A549 (cell line): ENCODE results near the gene RSRC1. TPM values are rescaled to one million over a fixed set of nuclear protein-coding genes. Genes with fewer than 3 reads are reported as not detected.

ENCODE experiments used
- ATAC-seq, 2 experiments: fragments of 200-7000 bp in 1 of 2; fragments of >200 bp in 1 of 2; cut with Nextera tagmentation in 1 of 2; cut with Tn5 transposase in 1 of 2; 3 replicates each; pipeline versions ENCODE4 v1.8.0 to v1.9.1; 2018 to 2020; ENCODE audit warnings: mild to moderate bottlenecking in 1 of 2, moderate library complexity in 1 of 2
- CTCF ChIA-PET: fragments of 300-600 bp; sonication (Branson Sonifier 250); formaldehyde crosslinking; extraction: SDS; loops from one replicate; lab custom pipeline; 2021; ENCODE audit warnings: antibody characterized with exemption, inconsistent platforms; lab: Yijun Ruan, JAX
- POLR2A ChIA-PET: fragments of 350-600 bp; formaldehyde crosslinking; extraction: SDS; loops from one replicate; lab custom pipeline; 2021; ENCODE audit warnings: antibody characterized with exemption, inconsistent platforms; lab: Yijun Ruan, JAX
- DNase-seq, 2 experiments: peaks; one replicate each; pipeline versions ENCODE4 v3.0.0 to v3.0.0-alpha.2; 2011 to 2016; ENCODE audit warnings: low read depth in 1 of 2, low spot score in 1 of 2
- FAIRE-seq: peaks from 2 replicates; lab custom pipeline; 2011; peaks lifted over from hg19 to GRCh38; lab: Jason Lieb, UNC
- H3K27ac ChIP-seq, 2 experiments: fragments of >200 bp; sonication (Bioruptor Twin); formaldehyde crosslinking; 3 replicates each; pipeline ENCODE4 v1.5.1; 2016 to 2017
- H3K4me1 ChIP-seq: fragments of >200 bp; sonication (Bioruptor Twin); formaldehyde crosslinking; 3 replicates; pipeline ENCODE4 v1.6.1; 2016
- H3K4me2 ChIP-seq: fragments of >200 bp; sonication (Bioruptor Twin); formaldehyde crosslinking; 3 replicates; pipeline ENCODE4 v1.6.1; 2016
- H3K4me3 ChIP-seq: fragments of >200 bp; sonication (Bioruptor Twin); formaldehyde crosslinking; 3 replicates; pipeline ENCODE4 v1.5.1; 2016
- H3K9me3 ChIP-seq: fragments of >200 bp; sonication (Bioruptor Twin); formaldehyde crosslinking; 3 replicates; pipeline ENCODE4 v1.6.1; 2016
- CBX2 ChIP-seq: fragments of 200-600 bp; sonication (generic); IDR thresholded peaks from 2 replicates; pipeline ENCODE4 v1.6.1; 2016; ENCODE audit warnings: low read depth, mild to moderate bottlenecking, borderline replicate concordance
- CBX8 ChIP-seq: fragments of 200-600 bp; sonication (generic); IDR thresholded peaks from 2 replicates; pipeline ENCODE4 v1.6.1; 2016
- CHD4 ChIP-seq: fragments of 200-600 bp; sonication (generic); IDR thresholded peaks from 2 replicates; pipeline ENCODE4 v1.6.1; 2016; ENCODE audit warnings: antibody characterized with exemption, mild to moderate bottlenecking, borderline replicate concordance
- CTCF ChIP-seq: fragments of >200 bp; sonication (Bioruptor Twin); formaldehyde crosslinking; IDR thresholded peaks from 3 replicates; pipeline ENCODE4 v1.5.1; 2016
- ESRRA ChIP-seq: fragments of 150-350 bp; IDR thresholded peaks from 2 replicates; pipeline ENCODE4 v1.6.1; 2014; ENCODE audit warnings: mild to moderate bottlenecking, low read length, borderline replicate concordance
- FOSL2 ChIP-seq, 2 experiments: fragments of 450-650 bp in 1 of 2; fragments of >200 bp in 1 of 2; sonication (Bioruptor Twin) in 1 of 2; formaldehyde crosslinking; IDR thresholded peaks; 2 replicates each; pipeline versions ENCODE4 v1.5.0 to v1.6.1; 2016 to 2020; ENCODE audit warnings: mild to moderate bottlenecking in 1 of 2, moderate library complexity in 1 of 2
- GATA3 ChIP-seq: IDR thresholded peaks from 2 replicates; pipeline ENCODE4 v1.6.1; 2012; ENCODE audit warnings: borderline replicate concordance
- HES2 ChIP-seq: fragments of >200 bp; sonication (Bioruptor Twin); formaldehyde crosslinking; IDR thresholded peaks from 2 replicates; pipeline ENCODE4 v1.6.1; 2016
- HEYL ChIP-seq: fragments of 250-450 bp; sonication (Bioruptor Pico); IDR thresholded peaks from 2 replicates; pipeline ENCODE4 v1.8.0; 2021; ENCODE audit warnings: mild to moderate bottlenecking, moderate library complexity
- HMGXB4 ChIP-seq: fragments of 250-450 bp; sonication (Bioruptor Pico); IDR thresholded peaks from 2 replicates; pipeline ENCODE4 v1.5.0; 2021; ENCODE audit warnings: mild to moderate bottlenecking, moderate library complexity, borderline replicate concordance
- HOXA7 ChIP-seq: fragments of 250-450 bp; sonication (Bioruptor Pico); IDR thresholded peaks from 2 replicates; pipeline ENCODE4 v1.5.0; 2020; ENCODE audit warnings: mild to moderate bottlenecking, moderate library complexity
- HOXB5 ChIP-seq: fragments of 250-450 bp; sonication (Bioruptor Pico); IDR thresholded peaks from 2 replicates; pipeline ENCODE4 v1.5.0; 2020; ENCODE audit warnings: mild to moderate bottlenecking, moderate library complexity
- JUN ChIP-seq, 2 experiments: fragments of >200 bp; sonication (Bioruptor Twin); formaldehyde crosslinking; IDR thresholded peaks; 2 replicates in 1 of 2; 3 replicates in 1 of 2; pipeline ENCODE4 v1.6.1; 2016 to 2017
- KDM1A ChIP-seq: fragments of 200-600 bp; sonication (generic); IDR thresholded peaks from 2 replicates; pipeline ENCODE4 v1.6.1; 2016; ENCODE audit warnings: low read depth, mild to moderate bottlenecking
- MYC ChIP-seq: IDR thresholded peaks from 2 replicates; pipeline ENCODE4 v1.6.1; 2012; ENCODE audit warnings: mild to moderate bottlenecking, inconsistent platforms, low read length, improper control_type of control experiment, borderline replicate concordance
- RARB ChIP-seq: fragments of 250-450 bp; sonication (Bioruptor Pico); IDR thresholded peaks from 2 replicates; pipeline ENCODE4 v1.8.0; 2021; ENCODE audit warnings: mild to moderate bottlenecking, moderate library complexity
- REST ChIP-seq: fragments of 200-600 bp; sonication (generic); IDR thresholded peaks from 2 replicates; pipeline ENCODE4 v1.6.1; 2016; ENCODE audit warnings: antibody characterized with exemption, mild to moderate bottlenecking, moderate library complexity
- SMC3 ChIP-seq: fragments of >200 bp; sonication (Bioruptor Twin); formaldehyde crosslinking; IDR thresholded peaks from 3 replicates; pipeline ENCODE4 v1.6.1; 2018; ENCODE audit warnings: inconsistent platforms
- TP53 ChIP-seq: fragments of 250-450 bp; sonication (Bioruptor Pico); IDR thresholded peaks from 2 replicates; pipeline ENCODE4 v1.5.0; 2021; ENCODE audit warnings: mild to moderate bottlenecking, moderate library complexity
- ZC3H11A ChIP-seq: fragments of 450-650 bp; IDR thresholded peaks from 2 replicates; pipeline ENCODE4 v1.6.1; 2014; ENCODE audit warnings: antibody characterized with exemption, mild to moderate bottlenecking
- ZNF302 ChIP-seq: fragments of 250-450 bp; sonication (Bioruptor Pico); IDR thresholded peaks from 2 replicates; pipeline ENCODE4 v1.9.0; 2021; ENCODE audit warnings: inconsistent platforms, mild to moderate bottlenecking, moderate library complexity
- ZSCAN20 ChIP-seq: fragments of 250-450 bp; sonication (Bioruptor Pico); IDR thresholded peaks from 2 replicates; pipeline ENCODE4 v1.8.0; 2022; ENCODE audit warnings: mild to moderate bottlenecking, moderate library complexity
- WGBS: methylation state at CpG from one replicate; pipeline ENCODE4 v1.1.6; 2017; ENCODE audit errors: missing lambda C conversion rate; 5-methylcytosine and 5-hydroxymethylcytosine counted together
- polyA plus RNA-seq, 4 experiments: library from polyadenylated mRNA; depleted of rRNA in 3 of 4; stranded (reverse); fragments of >200 nt; fragmentation: RNase III in 1 of 4; extraction: RNeasy Plus Mini Kit Qiagen cat#74134 plus additional on column Dnase treatment in 1 of 4; gene quantifications; 2 replicates in 3 of 4; 3 replicates in 1 of 4; pipeline ENCODE4 v1.2.3, GENCODE V29; 2011 to 2017

The RSRC1 gene
- polyA plus RNA-seq, 2 of the 4 experiments (the other 2 are of a cell fraction) = 17.5 to 52.2 TPM

- no peaks in the 10 kb centered on the region for H3K4me1 ChIP-seq
- no peak for TF ChIP-seq TP53 (CRISPR knock-in tag)
- TF ChIP-seq MYC = no peak
- no peak for TF ChIP-seq JUN (IDR thresholded peaks at IDR 0.05)
- TF ChIP-seq CBX8 = no peak
- no peak for TF ChIP-seq HOXA7
- no peak for TF ChIP-seq ZNF302 (CRISPR knock-in tag)
- no peak for TF ChIP-seq KDM1A
- no peak for TF ChIP-seq HEYL
- TF ChIP-seq, all 56 proteins: peak for 0
- ATAC-seq (no peak), DNase-seq (no peak), FAIRE-seq (no peak)
- no peak overlapping the region for H3K27ac ChIP-seq
- peaks cover 39% of the 10 kb centered on the region for H3K9me3 ChIP-seq
- H3K4me2 ChIP-seq = no peak overlapping the region
- ChIA-PET CTCF (no interaction called here), POLR2A (no interaction called here)
- no peak overlapping the region for H3K4me3 ChIP-seq
These were observed 155.0 kb downstream of the RSRC1 start for GRCh38 chr3:158264894-158265293.

GRCh38 chr3:158267015-158267414, 157.1 kb downstream of the RSRC1 start:
- H3K4me2 ChIP-seq = no peak overlapping the region

GRCh38 chr3:158269942-158270341, 160.1 kb downstream of the RSRC1 start:
- Histone ChIP-seq H3K4me3 (no peak overlapping the region), H3K27ac (no peak overlapping the region), H3K4me1 (no peaks in the 10 kb centered on the region), H3K4me2 (no peak overlapping the region), H3K9me3 (peaks cover 37% of the 10 kb centered on the region)
- no peak for DNase-seq
- FAIRE-seq = no peak
- ChIA-PET CTCF (no interaction called here), POLR2A (no interaction called here)
- WGBS = 91% methylated on average over 4 of the region's 4 CpGs
- no peak for TF ChIP-seq RARB (CRISPR knock-in tag)
- no peak for TF ChIP-seq ZNF302 (CRISPR knock-in tag)
- no peak for TF ChIP-seq CHD4
- TF ChIP-seq ZSCAN20 (CRISPR knock-in tag) = no peak
- no peak for TF ChIP-seq GATA3
- ATAC-seq = no peak

More at GRCh38 chr3:158267015-158267414, 157.1 kb downstream of the RSRC1 start:
- ChIA-PET CTCF (interaction anchor here (1.2 kb wide), 1 partner anchor 13 kb away, joined by 3 read pairs; no protein-coding TSS in a partner anchor), POLR2A (no interaction called here)
- DNase-seq (no peak), ATAC-seq (no peak), FAIRE-seq (no peak)
- Histone ChIP-seq H3K4me3 (no peak overlapping the region), H3K27ac (no peak overlapping the region), H3K4me1 (no peaks in the 10 kb centered on the region), H3K9me3 (peaks cover 39% of the 10 kb centered on the region)
- TF ChIP-seq RARB (CRISPR knock-in tag) (no peak), ZC3H11A (no peak), CTCF (no peak), HES2 (no peak), HOXA7 (no peak), ZNF302 (CRISPR knock-in tag) (no peak)
- WGBS = 88% methylated on average over 1 of the region's 1 CpG

GRCh38 chr3:158272081-158272480, 162.2 kb downstream of the RSRC1 start:
- H3K4me2 ChIP-seq = no peak overlapping the region
- no peak for TF ChIP-seq CBX2
- no peak for TF ChIP-seq HMGXB4 (CRISPR knock-in tag)
- no peak for TF ChIP-seq JUN (IDR thresholded peaks at IDR 0.05)
- no peak for TF ChIP-seq TP53 (CRISPR knock-in tag)
- TF ChIP-seq HOXB5 (CRISPR knock-in tag) = no peak
- no peak for TF ChIP-seq SMC3
- no peak for TF ChIP-seq FOSL2 (IDR thresholded peaks at IDR 0.05)
- no peak for TF ChIP-seq FOSL2 (CRISPR knock-in tag; IDR thresholded peaks at IDR 0.05)
- TF ChIP-seq KDM1A = no peak
- TF ChIP-seq ESRRA = no peak
- TF ChIP-seq REST = no peak
- TF ChIP-seq ZSCAN20 (CRISPR knock-in tag) = no peak
- WGBS = 83% methylated on average over 6 of the region's 6 CpGs
- FAIRE-seq = no peak
- CTCF ChIA-PET = no interaction called here
- POLR2A ChIA-PET = no interaction called here
- peaks cover 17% of the 10 kb centered on the region for H3K9me3 ChIP-seq
- H3K4me3 ChIP-seq = no peak overlapping the region
- no peak overlapping the region for H3K27ac ChIP-seq
- no peaks in the 10 kb centered on the region for H3K4me1 ChIP-seq
- no peak for ATAC-seq
- DNase-seq = no peak
